ENCODE data around the gene ECM1.

ECM1 gene

GRCh38 chr1:150511551-150511950 lies 3.6 kb downstream of the ECM1 start:
- H3K9ac ChIP-seq = no peak overlapping the region

GRCh38 chr1:150511985-150512660 lies 4.2 kb downstream of the ECM1 start:
- Histone ChIP-seq H3K4me2 (no peak overlapping the region), H3K27me3 (ENCODE audit: insufficient read depth, low read depth) (0 out of 2 replicates have a peak, but pooled peaks cover 2% of the 10 kb centered on the region), H2AFZ (ENCODE audit: low read depth) (no peak overlapping the region), H3K36me3 (ENCODE audit: insufficient read depth) (no peaks in the 10 kb centered on the region; the same call in 1 of the 2 replicates), H3K27ac (no peak overlapping the region), H3K79me2 (ENCODE audit: insufficient read depth, low read depth) (no peaks in the 10 kb centered on the region), H3K9ac (no peak overlapping the region), H4K20me1 (ENCODE audit: insufficient read depth) (no peaks in the 10 kb centered on the region), H3K4me3 (IDR thresholded peaks at IDR 0.05; ENCODE audit: insufficient read depth, low read depth, low read length) (no peak overlapping the region), H3K4me1 (ENCODE audit: low read depth, poor library complexity, severe bottlenecking) (peaks cover 13% of the 10 kb centered on the region)
- TF ChIP-seq, protein P1, sequence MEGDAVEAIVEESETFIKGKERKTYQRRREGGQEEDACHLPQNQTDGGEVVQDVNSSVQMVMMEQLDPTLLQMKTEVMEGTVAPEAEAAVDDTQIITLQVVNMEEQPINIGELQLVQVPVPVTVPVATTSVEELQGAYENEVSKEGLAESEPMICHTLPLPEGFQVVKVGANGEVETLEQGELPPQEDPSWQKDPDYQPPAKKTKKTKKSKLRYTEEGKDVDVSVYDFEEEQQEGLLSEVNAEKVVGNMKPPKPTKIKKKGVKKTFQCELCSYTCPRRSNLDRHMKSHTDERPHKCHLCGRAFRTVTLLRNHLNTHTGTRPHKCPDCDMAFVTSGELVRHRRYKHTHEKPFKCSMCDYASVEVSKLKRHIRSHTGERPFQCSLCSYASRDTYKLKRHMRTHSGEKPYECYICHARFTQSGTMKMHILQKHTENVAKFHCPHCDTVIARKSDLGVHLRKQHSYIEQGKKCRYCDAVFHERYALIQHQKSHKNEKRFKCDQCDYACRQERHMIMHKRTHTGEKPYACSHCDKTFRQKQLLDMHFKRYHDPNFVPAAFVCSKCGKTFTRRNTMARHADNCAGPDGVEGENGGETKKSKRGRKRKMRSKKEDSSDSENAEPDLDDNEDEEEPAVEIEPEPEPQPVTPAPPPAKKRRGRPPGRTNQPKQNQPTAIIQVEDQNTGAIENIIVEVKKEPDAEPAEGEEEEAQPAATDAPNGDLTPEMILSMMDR (conservative IDR thresholded peaks at IDR 0.05; ENCODE audit: low read depth, low read length) = no peak

More at GRCh38 chr1:150511551-150511950, 3.6 kb downstream of the ECM1 start:
- H3K79me2 ChIP-seq (ENCODE audit: insufficient read depth, low read depth) = no peaks in the 10 kb centered on the region
- H4K20me1 ChIP-seq (ENCODE audit: insufficient read depth) = no peaks in the 10 kb centered on the region
- TF ChIP-seq, protein P1 (conservative IDR thresholded peaks at IDR 0.05; ENCODE audit: low read depth, low read length) = no peak
- no peak overlapping the region for H3K27ac ChIP-seq
- H3K4me2 ChIP-seq = no peak overlapping the region
- H3K27me3 ChIP-seq (ENCODE audit: insufficient read depth, low read depth) = no peaks in the 10 kb centered on the region
- no peaks in the 10 kb centered on the region; the same call in 1 of the 2 replicates for H3K36me3 ChIP-seq (ENCODE audit: insufficient read depth)
- no peak overlapping the region for H2AFZ ChIP-seq (ENCODE audit: low read depth)
- H3K4me1 ChIP-seq (ENCODE audit: low read depth, poor library complexity, severe bottlenecking) = peaks cover 12% of the 10 kb centered on the region
- H3K4me3 ChIP-seq (IDR thresholded peaks at IDR 0.05; ENCODE audit: insufficient read depth, low read depth, low read length) = no peak overlapping the region

DNA sequence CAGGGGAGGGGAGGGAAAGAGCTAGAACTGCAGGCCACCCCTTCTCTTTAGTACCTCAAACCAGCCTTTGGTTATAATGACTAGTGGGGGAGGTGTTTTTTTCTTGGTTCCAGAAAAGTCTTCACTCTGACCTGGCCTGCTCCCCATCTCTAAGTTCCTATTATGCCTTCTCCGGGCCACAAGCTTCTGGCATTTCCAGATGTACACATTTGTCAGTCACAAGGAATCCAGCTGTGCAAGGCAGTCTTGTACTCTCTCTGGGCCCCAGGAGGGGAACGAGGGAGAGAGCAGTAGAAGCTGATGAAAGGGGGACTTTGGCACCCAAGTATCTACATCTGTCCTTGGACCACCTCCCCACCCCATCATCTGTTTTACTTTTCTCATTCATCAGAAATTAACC lies 4.9 kb downstream of the ECM1 start:
- Histone ChIP-seq H2AFZ (ENCODE audit: low read depth) (no peak overlapping the region), H3K27ac (no peak overlapping the region), H3K36me3 (ENCODE audit: insufficient read depth) (no peaks in the 10 kb centered on the region), H4K20me1 (ENCODE audit: insufficient read depth) (no peaks in the 10 kb centered on the region), H3K4me1 (ENCODE audit: low read depth, poor library complexity, severe bottlenecking) (peaks cover 13% of the 10 kb centered on the region), H3K4me3 (IDR thresholded peaks at IDR 0.05; ENCODE audit: insufficient read depth, low read depth, low read length) (no peak overlapping the region), H3K27me3 (ENCODE audit: insufficient read depth, low read depth) (0 out of 2 replicates have a peak, but pooled peaks cover 2% of the 10 kb centered on the region), H3K4me2 (no peak overlapping the region), H3K79me2 (ENCODE audit: insufficient read depth, low read depth) (no peaks in the 10 kb centered on the region), H3K9ac (no peak overlapping the region)
- TF ChIP-seq, protein P1 (conservative IDR thresholded peaks at IDR 0.05; ENCODE audit: low read depth, low read length) = no peak

- TF ChIP-seq, protein P1 (conservative IDR thresholded peaks at IDR 0.05; ENCODE audit: low read depth, low read length) = no peak
- Histone ChIP-seq H2AFZ (ENCODE audit: low read depth) (no peak overlapping the region), H3K4me3 (IDR thresholded peaks at IDR 0.05; ENCODE audit: insufficient read depth, low read depth, low read length) (no peak overlapping the region), H3K4me2 (no peak overlapping the region), H3K9ac (no peak overlapping the region), H3K27ac (no peak overlapping the region), H3K27me3 (ENCODE audit: insufficient read depth, low read depth) (0 out of 2 replicates have a peak, but pooled peaks cover 2% of the 10 kb centered on the region), H3K4me1 (ENCODE audit: low read depth, poor library complexity, severe bottlenecking) (peaks cover 13% of the 10 kb centered on the region), H4K20me1 (ENCODE audit: insufficient read depth) (no peaks in the 10 kb centered on the region), H3K36me3 (ENCODE audit: insufficient read depth) (no peaks in the 10 kb centered on the region), H3K79me2 (ENCODE audit: insufficient read depth, low read depth) (no peaks in the 10 kb centered on the region)
Observed at GRCh38 chr1:150513351-150513791, 5.5 kb downstream of the ECM1 start.
